ENCODE data around the gene ZNF521.

DNA sequence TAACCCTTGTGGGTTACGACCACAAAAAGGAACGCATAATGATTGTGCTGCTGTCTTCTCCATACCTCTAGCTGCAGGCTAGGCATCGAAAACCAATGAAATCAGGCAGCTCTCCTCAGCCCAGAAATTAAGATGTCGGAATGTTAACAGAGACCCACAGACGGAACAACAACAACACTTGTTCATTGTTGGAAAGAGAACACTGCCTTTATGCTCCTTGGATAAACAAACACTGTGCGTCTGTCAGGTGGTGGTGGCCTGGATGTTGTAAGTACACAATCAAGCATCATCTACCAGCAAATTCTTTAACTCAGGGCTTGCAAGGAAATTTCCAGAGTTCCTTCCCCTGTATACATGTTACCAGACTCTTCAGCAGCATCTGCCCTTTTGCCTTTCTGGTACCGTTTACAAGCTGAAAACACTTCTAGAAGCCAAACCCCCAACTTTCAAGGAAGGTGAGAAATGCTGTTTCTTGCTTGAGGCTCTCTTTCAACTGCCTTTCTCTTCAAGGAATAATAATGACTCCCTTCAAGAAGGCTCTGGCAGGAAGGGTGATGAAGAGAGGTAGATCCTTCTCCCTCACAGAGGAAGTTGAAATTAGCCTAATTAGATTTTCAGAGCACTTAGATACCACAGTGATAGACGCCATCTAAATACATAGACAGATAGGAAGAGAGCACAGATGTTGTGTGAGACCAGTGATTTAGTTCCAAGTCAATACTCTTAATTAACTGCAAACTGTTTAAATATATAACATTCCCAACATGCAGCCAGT is 332.7 kb downstream of the ZNF521 start:
- TF ChIP-seq CTCF (IDR thresholded peaks at IDR 0.05) (no peak), POLR2A (IDR thresholded peaks at IDR 0.05) (no peak)

All from thyroid gland (tissue), 4 donors.